GM20000 (cell line): ENCODE measurements around the gene PEX5.

Experiments
- DNase-seq: peaks from one replicate; pipeline ENCODE4 v3.0.0; 2012; ENCODE audit warnings: low spot score
- CTCF ChIP-seq: IDR thresholded peaks from 2 replicates; pipeline ENCODE4 v1.5.1; 2012; ENCODE audit warnings: mild to moderate bottlenecking, control low read depth; ENCODE audit errors: extremely low read depth, missing control alignments

Gene PEX5

GRCh38 chr12:7154042-7154441 is 35.4 kb upstream of the PEX5 start:
- TF ChIP-seq CTCF, result no peak
- DNase-seq, result no peak

- DNase-seq, result no peak
- TF ChIP-seq CTCF, result no peak
These were observed 34.5 kb upstream of the PEX5 start for GRCh38 chr12:7154901-7155470.

- DNase-seq, result no peak
- TF ChIP-seq CTCF, result no peak
These were observed 33.9 kb upstream of the PEX5 start for GRCh38 chr12:7155471-7156034.

- TF ChIP-seq CTCF, result no peak
- DNase-seq, result no peak
These were observed 33.0 kb upstream of the PEX5 start for GRCh38 chr12:7156259-7157197.

- TF ChIP-seq CTCF, result no peak
- DNase-seq, result no peak
These were observed 32.1 kb upstream of the PEX5 start for GRCh38 chr12:7157391-7157790.

- DNase-seq, result no peak
- no peak for TF ChIP-seq CTCF
These were observed 30.5 kb upstream of the PEX5 start for GRCh38 chr12:7158781-7159609.
